GM12878 (cell line): ENCODE measurements around the gene KCNH4.

Experiments
- BACH1 ChIP-seq: fragments of 450-650 bp; IDR thresholded peaks from 2 replicates; pipeline ENCODE4 v1.6.1; 2017; ENCODE audit warnings: mild to moderate bottlenecking, borderline replicate concordance
- CTCF ChIP-seq, 3 experiments: IDR thresholded peaks in 2 of 3; conservative IDR thresholded peaks in 1 of 3; 2 replicates each; pipeline ENCODE4 v1.5.1; 2011; ENCODE audit warnings: low read depth in 3 of 3, low read length in 3 of 3, mild to moderate bottlenecking in 3 of 3, control low read depth in 2 of 3, moderate library complexity in 2 of 3, inconsistent platforms in 1 of 3, mixed read lengths in 1 of 3; ENCODE audit not compliant: control insufficient read depth in 2 of 3, insufficient read depth in 1 of 3; ENCODE audit errors: extremely low read depth in 1 of 3
- EP300 ChIP-seq, 2 experiments: fragments of 150-350 bp in 1 of 2; IDR thresholded peaks; 2 replicates each; pipeline ENCODE4 v1.6.1; 2011 to 2012; ENCODE audit warnings: low read depth in 2 of 2, low read length in 2 of 2, borderline replicate concordance in 1 of 2, improper control_type of control experiment in 1 of 2, inconsistent platforms in 1 of 2; ENCODE audit not compliant: control insufficient read depth in 1 of 2
- FOXK2 ChIP-seq: fragments of 450-650 bp; IDR thresholded peaks from 2 replicates; pipeline ENCODE4 v1.6.1; 2017; ENCODE audit warnings: mild to moderate bottlenecking, moderate library complexity
- NR2C2 ChIP-seq: IDR thresholded peaks from 2 replicates; pipeline ENCODE4 v1.6.1; 2011; ENCODE audit warnings: borderline replicate concordance, low read depth; ENCODE audit not compliant: control insufficient read depth, insufficient read length
- POLR2AphosphoS5 ChIP-seq: IDR thresholded peaks from 2 replicates; pipeline ENCODE4 v1.6.1; 2011; ENCODE audit warnings: mild to moderate bottlenecking, low read length, inconsistent platforms
- SPI1 ChIP-seq: IDR thresholded peaks from 2 replicates; pipeline ENCODE4 v1.6.1; 2011; ENCODE audit warnings: low read depth, mild to moderate bottlenecking, low read length, moderate library complexity, borderline replicate concordance; ENCODE audit not compliant: insufficient read depth
- TAF1 ChIP-seq: IDR thresholded peaks from 2 replicates; pipeline ENCODE4 v1.6.1; 2011; ENCODE audit warnings: mild to moderate bottlenecking, low read depth, low read length, borderline replicate concordance
- USF1 ChIP-seq: IDR thresholded peaks from 2 replicates; pipeline ENCODE4 v1.6.1; 2011; ENCODE audit warnings: borderline replicate concordance, low read depth, mild to moderate bottlenecking, moderate library complexity, mixed read lengths, low read length; ENCODE audit not compliant: insufficient read depth; ENCODE audit errors: extremely low read length
- TF ChIP-seq, protein P1 (sequence below): IDR thresholded peaks from 2 replicates; pipeline ENCODE4 v1.6.1; 2012; ENCODE audit warnings: low read length, inconsistent platforms

DNA sequence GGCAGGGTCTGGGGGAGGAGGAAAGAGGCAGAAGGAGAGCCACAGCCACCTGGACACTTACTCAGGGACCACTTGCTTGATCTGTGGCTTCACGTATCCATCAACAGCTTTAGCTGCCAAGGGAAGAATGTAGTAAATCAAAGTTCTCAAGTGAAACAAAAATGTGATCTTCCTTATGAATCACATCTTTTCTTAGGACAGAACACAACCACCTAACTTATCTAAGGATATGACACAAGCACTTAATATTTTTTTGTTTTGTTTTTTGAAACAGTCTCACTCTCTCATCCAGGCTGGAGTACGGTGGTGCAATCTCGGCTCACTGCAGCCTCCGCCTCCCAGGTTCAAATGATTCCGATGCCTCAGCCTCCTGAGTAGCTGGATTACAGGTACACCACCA, 21.8 kb upstream of the KCNH4 start:
- TF ChIP-seq TAF1 (no peak), POLR2AphosphoS5 (no peak), CTCF (IDR thresholded peaks at IDR 0.05 in 2 of 3, conservative IDR thresholded peaks at IDR 0.05 in 1 of 3; ENCODE audit: control insufficient read depth in 2 of 3, extremely low read depth in 1 of 3, insufficient read depth in 1 of 3, low read depth in 3 of 3, low read length in 3 of 3) (no peak), USF1 (no peak), EP300 (IDR thresholded peaks at IDR 0.05; ENCODE audit: borderline replicate concordance in 1 of 2, control insufficient read depth in 1 of 2, low read depth in 2 of 2, low read length in 2 of 2) (no peak), NR2C2 (no peak), BACH1 (no peak), SPI1 (no peak), FOXK2 (no peak)
- TF ChIP-seq, protein P1, sequence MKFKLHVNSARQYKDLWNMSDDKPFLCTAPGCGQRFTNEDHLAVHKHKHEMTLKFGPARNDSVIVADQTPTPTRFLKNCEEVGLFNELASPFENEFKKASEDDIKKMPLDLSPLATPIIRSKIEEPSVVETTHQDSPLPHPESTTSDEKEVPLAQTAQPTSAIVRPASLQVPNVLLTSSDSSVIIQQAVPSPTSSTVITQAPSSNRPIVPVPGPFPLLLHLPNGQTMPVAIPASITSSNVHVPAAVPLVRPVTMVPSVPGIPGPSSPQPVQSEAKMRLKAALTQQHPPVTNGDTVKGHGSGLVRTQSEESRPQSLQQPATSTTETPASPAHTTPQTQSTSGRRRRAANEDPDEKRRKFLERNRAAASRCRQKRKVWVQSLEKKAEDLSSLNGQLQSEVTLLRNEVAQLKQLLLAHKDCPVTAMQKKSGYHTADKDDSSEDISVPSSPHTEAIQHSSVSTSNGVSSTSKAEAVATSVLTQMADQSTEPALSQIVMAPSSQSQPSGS: no peak
